ENCODE data around the gene PITPNM3.

PITPNM3 gene

GRCh38 chr17:6543079-6544010, 13.0 kb downstream of the PITPNM3 start:
- H3K4me1 ChIP-seq (ENCODE audit: control insufficient read depth, insufficient read depth, low read length) = peaks cover 5% of the 10 kb centered on the region
- no CpG with 5 or more reads among the region's 16 CpGs for WGBS (ENCODE audit: insufficient coverage, insufficient read length)
- DNase-seq (ENCODE audit: low read depth, low spot score) = no peak
- H3K27me3 ChIP-seq (ENCODE audit: control insufficient read depth, insufficient read depth, low read length) = no peaks in the 10 kb centered on the region
- H3K4me3 ChIP-seq (ENCODE audit: low read length) = no peak overlapping the region
- no peak overlapping the region for H3K27ac ChIP-seq (ENCODE audit: low read length)
- no peaks in the 10 kb centered on the region for H3K9me3 ChIP-seq (ENCODE audit: control insufficient read depth, insufficient read depth, low read length)
- H3K36me3 ChIP-seq (ENCODE audit: control insufficient read depth, insufficient read depth, low read length) = no peaks in the 10 kb centered on the region

- H3K36me3 ChIP-seq (ENCODE audit: control insufficient read depth, insufficient read depth, low read length) = no peaks in the 10 kb centered on the region
- H3K4me1 ChIP-seq (ENCODE audit: control insufficient read depth, insufficient read depth, low read length) = peaks cover 5% of the 10 kb centered on the region
- no CpG with 5 or more reads among the region's 4 CpGs for WGBS (ENCODE audit: insufficient coverage, insufficient read length)
- DNase-seq (ENCODE audit: low read depth, low spot score) = no peak
- H3K9me3 ChIP-seq (ENCODE audit: control insufficient read depth, insufficient read depth, low read length) = no peaks in the 10 kb centered on the region
- H3K27me3 ChIP-seq (ENCODE audit: control insufficient read depth, insufficient read depth, low read length) = no peaks in the 10 kb centered on the region
- H3K27ac ChIP-seq (ENCODE audit: low read length) = no peak overlapping the region
- no peak overlapping the region for H3K4me3 ChIP-seq (ENCODE audit: low read length)
Measured at GRCh38 chr17:6542577-6542976, 13.8 kb downstream of the PITPNM3 start.

DNA sequence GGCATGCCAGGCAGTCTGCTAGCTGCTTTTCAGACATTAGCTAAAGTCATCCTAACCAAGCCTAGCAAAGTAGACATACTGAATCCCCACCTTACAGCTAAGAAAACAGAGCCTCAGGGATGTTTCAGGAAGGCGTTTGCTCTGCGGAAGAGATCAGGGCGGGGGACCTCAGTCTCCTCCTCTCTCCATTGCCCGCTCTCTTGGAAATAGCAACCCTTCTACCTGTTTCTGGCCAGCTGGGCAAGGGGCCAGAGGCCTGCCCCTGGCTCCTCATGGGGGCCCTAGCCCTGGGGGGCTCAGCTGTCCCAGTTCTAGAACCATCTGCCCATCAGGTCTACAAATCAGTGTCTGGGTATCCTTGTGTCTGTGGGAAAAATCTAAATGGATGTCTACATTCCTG, 14.5 kb downstream of the PITPNM3 start:
- no peaks in the 10 kb centered on the region for H3K36me3 ChIP-seq (ENCODE audit: control insufficient read depth, insufficient read depth, low read length)
- no peaks in the 10 kb centered on the region for H3K9me3 ChIP-seq (ENCODE audit: control insufficient read depth, insufficient read depth, low read length)
- no peak overlapping the region for H3K4me3 ChIP-seq (ENCODE audit: low read length)
- no CpG with 5 or more reads among the region's 4 CpGs for WGBS (ENCODE audit: insufficient coverage, insufficient read length)
- H3K4me1 ChIP-seq (ENCODE audit: control insufficient read depth, insufficient read depth, low read length) = peaks cover 5% of the 10 kb centered on the region
- H3K27ac ChIP-seq (ENCODE audit: low read length) = no peak overlapping the region
- DNase-seq (ENCODE audit: low read depth, low spot score) = no peak
- H3K27me3 ChIP-seq (ENCODE audit: control insufficient read depth, insufficient read depth, low read length) = no peaks in the 10 kb centered on the region

- Histone ChIP-seq H3K27ac (ENCODE audit: low read length) (no peak overlapping the region), H3K4me3 (ENCODE audit: low read length) (no peak overlapping the region), H3K4me1 (ENCODE audit: control insufficient read depth, insufficient read depth, low read length) (peaks cover 5% of the 10 kb centered on the region), H3K9me3 (ENCODE audit: control insufficient read depth, insufficient read depth, low read length) (no peaks in the 10 kb centered on the region), H3K27me3 (ENCODE audit: control insufficient read depth, insufficient read depth, low read length) (no peaks in the 10 kb centered on the region), H3K36me3 (ENCODE audit: control insufficient read depth, insufficient read depth, low read length) (no peaks in the 10 kb centered on the region)
- no CpG with 5 or more reads among the region's 3 CpGs for WGBS (ENCODE audit: insufficient coverage, insufficient read length)
- no peak for DNase-seq (ENCODE audit: low read depth, low spot score)
Measured at GRCh38 chr17:6539871-6540270, 16.5 kb downstream of the PITPNM3 start.

GRCh38 chr17:6536566-6537065, 19.7 kb downstream of the PITPNM3 start:
- WGBS (ENCODE audit: insufficient coverage, insufficient read length) = no CpG with 5 or more reads among the region's 10 CpGs
- no peaks in the 10 kb centered on the region for H3K36me3 ChIP-seq (ENCODE audit: control insufficient read depth, insufficient read depth, low read length)
- H3K4me1 ChIP-seq (ENCODE audit: control insufficient read depth, insufficient read depth, low read length) = peaks cover 2% of the 10 kb centered on the region; the same call in 1 of the 2 replicates
- H3K9me3 ChIP-seq (ENCODE audit: control insufficient read depth, insufficient read depth, low read length) = no peaks in the 10 kb centered on the region
- no peaks in the 10 kb centered on the region for H3K27me3 ChIP-seq (ENCODE audit: control insufficient read depth, insufficient read depth, low read length)
- H3K4me3 ChIP-seq (ENCODE audit: low read length) = no peak overlapping the region
- DNase-seq (ENCODE audit: low read depth, low spot score) = no peak
- no peak overlapping the region for H3K27ac ChIP-seq (ENCODE audit: low read length)

- H3K36me3 ChIP-seq (ENCODE audit: control insufficient read depth, insufficient read depth, low read length) = no peaks in the 10 kb centered on the region
- no peaks in the 10 kb centered on the region for H3K9me3 ChIP-seq (ENCODE audit: control insufficient read depth, insufficient read depth, low read length)
- no peaks in the 10 kb centered on the region for H3K27me3 ChIP-seq (ENCODE audit: control insufficient read depth, insufficient read depth, low read length)
- H3K4me3 ChIP-seq (ENCODE audit: low read length) = no peak overlapping the region
- peaks cover 2% of the 10 kb centered on the region; the same call in 1 of the 2 replicates for H3K4me1 ChIP-seq (ENCODE audit: control insufficient read depth, insufficient read depth, low read length)
- no CpG with 5 or more reads among the region's 10 CpGs for WGBS (ENCODE audit: insufficient coverage, insufficient read length)
- no peak for DNase-seq (ENCODE audit: low read depth, low spot score)
- no peak overlapping the region for H3K27ac ChIP-seq (ENCODE audit: low read length)
Measured at GRCh38 chr17:6536053-6536452, 20.3 kb downstream of the PITPNM3 start.

DNA sequence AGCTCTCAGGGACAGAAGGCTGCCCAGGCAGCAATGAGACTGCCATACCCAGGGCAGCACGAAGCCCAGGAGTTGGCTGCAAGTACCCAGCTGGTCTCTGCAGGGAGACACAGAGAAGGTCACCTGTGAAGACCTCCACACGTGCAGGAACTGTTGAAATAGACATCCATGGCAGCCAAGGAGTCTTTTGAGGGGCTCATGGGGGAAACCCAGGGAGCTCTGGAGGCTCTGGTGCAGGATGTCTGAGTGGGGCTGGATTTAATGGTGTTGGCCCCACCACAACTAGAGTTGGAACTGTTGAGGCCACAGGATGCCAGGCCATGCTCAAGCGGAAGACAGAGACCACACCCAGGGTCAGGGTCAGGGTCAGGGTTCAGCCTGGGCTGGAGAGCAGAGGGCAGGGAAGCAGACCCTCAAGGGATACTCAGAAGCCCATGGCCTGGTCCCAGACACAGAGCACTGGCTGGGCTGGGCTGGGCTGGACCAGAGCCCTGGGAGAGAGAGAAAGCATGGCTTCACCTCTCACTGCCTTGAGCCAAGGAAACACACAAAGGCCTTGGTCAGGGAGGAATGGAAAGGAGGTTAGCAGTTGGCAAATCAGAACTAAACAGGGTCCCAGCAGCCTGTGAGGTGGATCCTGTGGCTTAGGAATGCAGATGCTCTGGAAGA, 21.4 kb downstream of the PITPNM3 start:
- WGBS (ENCODE audit: insufficient coverage, insufficient read length) = no CpG with 5 or more reads among the region's 3 CpGs
- no peak overlapping the region for H3K27ac ChIP-seq (ENCODE audit: low read length)
- H3K4me1 ChIP-seq (ENCODE audit: control insufficient read depth, insufficient read depth, low read length) = peaks cover 9% of the 10 kb centered on the region
- H3K27me3 ChIP-seq (ENCODE audit: control insufficient read depth, insufficient read depth, low read length) = no peaks in the 10 kb centered on the region
- DNase-seq (ENCODE audit: low read depth, low spot score) = no peak
- H3K9me3 ChIP-seq (ENCODE audit: control insufficient read depth, insufficient read depth, low read length) = no peaks in the 10 kb centered on the region
- no peaks in the 10 kb centered on the region for H3K36me3 ChIP-seq (ENCODE audit: control insufficient read depth, insufficient read depth, low read length)
- no peak overlapping the region for H3K4me3 ChIP-seq (ENCODE audit: low read length)

- Histone ChIP-seq H3K4me3 (ENCODE audit: low read length) (no peak overlapping the region), H3K4me1 (ENCODE audit: control insufficient read depth, insufficient read depth, low read length) (peaks cover 8% of the 10 kb centered on the region), H3K36me3 (ENCODE audit: control insufficient read depth, insufficient read depth, low read length) (no peaks in the 10 kb centered on the region), H3K9me3 (ENCODE audit: control insufficient read depth, insufficient read depth, low read length) (no peaks in the 10 kb centered on the region), H3K27me3 (ENCODE audit: control insufficient read depth, insufficient read depth, low read length) (no peaks in the 10 kb centered on the region), H3K27ac (ENCODE audit: low read length) (no peak overlapping the region)
- no peak for DNase-seq (ENCODE audit: low read depth, low spot score)
- WGBS (ENCODE audit: insufficient coverage, insufficient read length) = no CpG with 5 or more reads among the region's 5 CpGs
Measured at GRCh38 chr17:6532441-6532885, 23.9 kb downstream of the PITPNM3 start.

GRCh38 chr17:6531575-6531974, 24.8 kb downstream of the PITPNM3 start:
- Histone ChIP-seq H3K9me3 (ENCODE audit: control insufficient read depth, insufficient read depth, low read length) (no peaks in the 10 kb centered on the region), H3K4me3 (ENCODE audit: low read length) (no peak overlapping the region), H3K36me3 (ENCODE audit: control insufficient read depth, insufficient read depth, low read length) (no peaks in the 10 kb centered on the region), H3K27me3 (ENCODE audit: control insufficient read depth, insufficient read depth, low read length) (no peaks in the 10 kb centered on the region), H3K27ac (ENCODE audit: low read length) (no peak overlapping the region), H3K4me1 (ENCODE audit: control insufficient read depth, insufficient read depth, low read length) (peaks cover 8% of the 10 kb centered on the region)
- no CpG with 5 or more reads among the region's 7 CpGs for WGBS (ENCODE audit: insufficient coverage, insufficient read length)
- DNase-seq (ENCODE audit: low read depth, low spot score) = no peak

- WGBS (ENCODE audit: insufficient coverage, insufficient read length) = no CpG with 5 or more reads among the region's 5 CpGs
- Histone ChIP-seq H3K27ac (ENCODE audit: low read length) (no peak overlapping the region), H3K36me3 (ENCODE audit: control insufficient read depth, insufficient read depth, low read length) (no peaks in the 10 kb centered on the region), H3K4me3 (ENCODE audit: low read length) (no peak overlapping the region), H3K9me3 (ENCODE audit: control insufficient read depth, insufficient read depth, low read length) (no peaks in the 10 kb centered on the region), H3K4me1 (ENCODE audit: control insufficient read depth, insufficient read depth, low read length) (peaks cover 8% of the 10 kb centered on the region), H3K27me3 (ENCODE audit: control insufficient read depth, insufficient read depth, low read length) (no peaks in the 10 kb centered on the region)
- no peak for DNase-seq (ENCODE audit: low read depth, low spot score)
Measured at GRCh38 chr17:6530324-6530920, 25.9 kb downstream of the PITPNM3 start.

All from iPS DF 6.9 (cell line).